Activated CD4-positive, alpha-beta memory T cell treated with anti-CD3 and anti-CD28 coated beads, Interleukin-2, amount 10 ng/mL, durations not matched to agents 7 days and 5 days (primary cell): ENCODE measurements around the gene PAX8. TPM values are rescaled to one million over a fixed set of nuclear protein-coding genes. Genes with fewer than 3 reads are reported as not detected.

Experiments
- CTCF ChIA-PET: fragments of 350-600 bp; sonication (Branson Sonifier 250); formaldehyde crosslinking; loops from one replicate; lab custom pipeline; 2021; ENCODE audit warnings: antibody characterized with exemption, inconsistent platforms; lab: Charles Lee
- POLR2A ChIA-PET: fragments of 350-600 bp; sonication (Branson Sonifier 250); formaldehyde crosslinking; loops from one replicate; lab custom pipeline; 2021; ENCODE audit warnings: antibody characterized with exemption; lab: Charles Lee
- DNase-seq: peaks from one replicate; pipeline ENCODE4 v3.0.0-alpha.2; 2020
- H3K27ac Mint-ChIP-seq: one replicate; pipeline ENCODE4 v1.8.0; 2021; ENCODE audit warnings: mild to moderate bottlenecking, mixed read lengths
- H3K27me3 Mint-ChIP-seq: one replicate; pipeline ENCODE4 v1.8.0; 2021; ENCODE audit warnings: mixed read lengths
- H3K36me3 Mint-ChIP-seq: one replicate; pipeline ENCODE4 v1.8.0; 2021; ENCODE audit warnings: low read depth, mixed read lengths
- H3K4me1 Mint-ChIP-seq: one replicate; pipeline ENCODE4 v1.8.0; 2021; ENCODE audit warnings: mixed read lengths
- H3K4me3 Mint-ChIP-seq: one replicate; pipeline ENCODE4 v1.8.0; 2021; ENCODE audit warnings: mild to moderate bottlenecking, mixed read lengths
- H3K9me3 Mint-ChIP-seq: one replicate; pipeline ENCODE4 v1.8.0; 2021; ENCODE audit warnings: mixed read lengths
- total RNA-seq, 2 experiments: library from RNA; stranded (reverse); gene quantifications; one replicate each; pipeline ENCODE4 v1.2.3, GENCODE V29; 2021

PAX8 gene
- total RNA-seq, 2 experiments from 2014 or later, result 1.7 TPM

DNA sequence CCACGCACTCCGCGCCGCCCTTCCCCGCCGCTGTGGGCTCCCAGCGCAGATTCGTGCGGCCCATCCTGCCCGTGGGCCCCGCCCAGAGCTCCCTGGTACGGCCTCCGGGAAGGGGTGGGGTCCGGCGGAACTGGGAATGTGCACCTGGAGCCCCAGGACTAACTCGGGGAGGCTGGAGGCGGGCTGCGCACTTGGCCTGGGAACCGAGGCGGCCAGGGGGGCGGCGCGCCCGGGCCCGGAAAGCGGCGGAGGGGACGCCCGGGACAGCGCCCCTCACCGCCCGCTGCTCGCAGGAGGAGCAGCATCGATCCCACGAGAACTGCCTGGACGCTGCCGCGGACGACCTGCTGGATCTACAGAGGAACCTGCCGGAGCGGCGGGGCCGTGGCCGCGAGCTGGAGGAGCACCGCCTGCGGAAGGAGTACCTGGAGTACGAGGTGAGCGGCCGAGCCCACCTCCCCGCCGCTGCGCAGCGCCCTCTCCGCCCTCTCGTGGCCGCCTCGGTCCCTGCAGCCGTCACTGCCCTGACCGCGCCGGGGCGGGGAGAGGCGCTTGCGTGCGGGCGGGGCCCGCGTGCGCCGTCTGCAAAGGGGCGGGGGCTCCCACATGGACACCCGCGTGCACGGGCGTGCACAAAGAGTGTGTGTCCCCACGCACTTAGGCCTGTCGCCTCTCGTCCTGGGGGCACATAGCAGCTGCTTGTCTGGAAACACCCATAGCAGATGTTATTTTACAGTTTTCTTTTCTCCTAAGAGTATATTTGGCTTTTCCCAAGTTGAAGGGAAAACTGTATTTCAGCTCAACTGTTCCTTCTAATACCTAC lies 79.7 kb downstream of the PAX8 start:
- Mint-ChIP-seq H3K4me1 (peaks cover 48% of the 10 kb centered on the region), H3K36me3 (peaks cover 84% of the 10 kb centered on the region), H3K27me3 (no peaks in the 10 kb centered on the region), H3K4me3 (no peak overlapping the region), H3K9me3 (no peaks in the 10 kb centered on the region), H3K27ac (no peak overlapping the region)
- peak; percentile 82 for DNase-seq
- ChIA-PET CTCF (interaction anchor here (0.6 to 5.0 kb wide), 24 partner anchors 9 to 191 kb away, joined by 3 to 95 read pairs (median 5); partner anchors contain the start of gene PSD4), POLR2A (interaction anchor here (0.7 to 5.7 kb wide), 6 partner anchors 18 to 119 kb away, joined by 3 to 50 read pairs (median 6); partner anchors contain the start of gene PSD4)

DNA sequence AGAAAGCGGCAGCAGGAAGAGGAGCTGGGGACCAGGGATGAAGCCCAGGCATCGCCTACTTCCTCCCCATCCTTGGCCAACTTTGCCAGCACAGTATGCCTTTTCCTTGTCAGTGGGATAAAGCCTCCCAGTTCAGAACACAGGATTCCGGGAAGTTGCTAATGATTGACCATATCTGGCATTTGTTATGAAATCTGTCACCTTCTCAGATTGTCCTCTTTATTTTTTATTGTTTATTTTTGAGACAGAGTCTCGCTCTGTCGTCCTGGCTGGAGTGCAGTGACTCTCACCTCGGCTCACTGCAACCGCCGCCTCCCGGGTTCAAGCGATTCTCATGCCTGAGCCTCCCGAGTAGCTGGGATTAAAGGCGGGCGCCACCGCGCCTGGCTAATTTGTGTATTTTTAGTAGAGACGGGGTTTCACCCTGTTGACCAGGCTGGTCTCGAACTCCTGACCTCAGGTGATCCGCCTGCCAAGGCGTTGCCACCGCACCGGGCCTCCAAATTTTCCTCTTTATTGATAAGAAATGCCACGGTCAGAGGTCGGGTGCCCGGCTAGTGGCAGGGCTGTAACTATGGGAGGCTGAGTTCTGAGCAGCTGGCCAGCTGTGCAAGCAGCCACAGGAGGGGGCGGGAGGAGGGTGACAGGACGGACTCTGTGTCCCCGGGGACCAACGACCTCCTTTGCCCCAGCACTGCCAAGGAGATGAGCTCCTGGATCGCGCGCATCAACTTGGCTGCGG lies 80.5 kb downstream of the PAX8 start:
- Mint-ChIP-seq H3K27me3 (no peaks in the 10 kb centered on the region), H3K36me3 (peaks cover 89% of the 10 kb centered on the region), H3K4me3 (no peak overlapping the region), H3K9me3 (no peaks in the 10 kb centered on the region), H3K4me1 (peaks cover 53% of the 10 kb centered on the region), H3K27ac (no peak overlapping the region)
- POLR2A ChIA-PET, result interaction anchor here (0.7 to 5.7 kb wide), 7 partner anchors 18 to 118 kb away, joined by 3 to 50 read pairs (median 5); partner anchors contain the start of gene PSD4
- no peak for DNase-seq
- CTCF ChIA-PET, result interaction anchor here (0.6 to 5.0 kb wide), 21 partner anchors 8 to 192 kb away, joined by 3 to 95 read pairs (median 5); partner anchors contain the start of gene PSD4

GRCh38 chr2:113197347-113198047 lies 81.2 kb downstream of the PAX8 start:
- POLR2A ChIA-PET, result interaction anchor here (0.9 to 5.7 kb wide), 6 partner anchors 17 to 59 kb away, joined by 3 to 50 read pairs (median 6); partner anchors contain the start of gene PSD4
- no peak overlapping the region for H3K4me3 Mint-ChIP-seq
- H3K36me3 Mint-ChIP-seq, result peaks cover 89% of the 10 kb centered on the region

DNA sequence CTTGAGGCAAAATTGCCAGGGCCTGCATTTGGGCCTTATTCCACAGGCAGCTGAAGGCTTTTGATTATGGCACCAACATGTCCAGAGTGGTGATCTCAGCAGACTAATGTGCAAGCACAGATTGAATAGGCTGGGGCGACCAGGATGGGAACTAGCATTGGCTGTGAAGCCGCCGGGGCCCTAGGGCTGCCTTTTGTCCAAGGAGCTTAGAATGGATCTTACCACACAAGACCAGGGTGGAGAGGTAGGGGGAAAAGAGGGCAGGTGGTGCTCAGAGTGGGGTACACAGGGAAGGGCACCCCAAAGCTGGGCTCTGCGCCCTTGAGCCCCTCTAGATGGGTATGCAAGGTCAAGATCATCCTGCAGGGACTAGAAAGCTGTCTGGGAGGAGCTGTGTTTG lies 81.9 kb downstream of the PAX8 start:
- POLR2A ChIA-PET, result interaction anchor here (0.9 to 5.7 kb wide), 4 partner anchors 14 to 59 kb away, joined by 3 to 50 read pairs (median 20); partner anchors contain the start of gene PSD4
- peaks cover 52% of the 10 kb centered on the region for H3K4me1 Mint-ChIP-seq

More at GRCh38 chr2:113197347-113198047, 81.2 kb downstream of the PAX8 start:
- H3K4me1 Mint-ChIP-seq, result peaks cover 52% of the 10 kb centered on the region
- no peak for DNase-seq
- H3K9me3 Mint-ChIP-seq, result no peaks in the 10 kb centered on the region
- CTCF ChIA-PET, result interaction anchor here (1.0 to 5.0 kb wide), 7 partner anchors 17 to 173 kb away, joined by 3 to 95 read pairs (median 6); partner anchors contain the start of gene PSD4
- peak overlapping the region; percentile 77 for H3K27ac Mint-ChIP-seq
- H3K27me3 Mint-ChIP-seq, result no peaks in the 10 kb centered on the region

DNA sequence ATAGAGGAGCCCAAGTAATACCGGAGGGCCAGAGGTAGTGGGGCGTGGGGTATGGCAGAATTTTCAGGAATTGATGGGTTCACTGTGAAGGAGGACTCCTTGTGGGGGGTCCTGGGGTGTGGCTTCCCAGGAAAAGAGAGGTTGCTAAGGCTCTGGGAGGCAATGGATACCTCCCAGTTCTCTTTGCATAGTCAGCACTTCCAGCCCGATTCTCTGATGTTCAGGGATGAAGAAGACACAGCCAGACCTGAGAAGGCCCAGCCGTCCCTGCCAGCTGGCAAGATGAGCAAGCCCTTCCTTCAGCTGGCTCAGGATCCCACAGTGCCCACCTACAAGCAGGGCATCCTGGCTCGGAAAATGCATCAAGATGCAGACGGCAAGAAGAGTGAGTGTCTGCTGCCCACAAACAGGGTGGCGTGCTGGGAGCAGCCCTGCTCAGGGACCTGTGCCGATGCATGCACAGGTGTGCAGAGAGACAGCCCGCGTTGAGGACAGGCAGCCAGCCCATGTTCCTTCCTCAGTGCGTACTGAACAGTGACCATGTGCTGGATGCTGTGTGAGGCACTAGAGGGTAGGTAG lies 82.7 kb downstream of the PAX8 start:
- peak overlapping the region; percentile 77 for H3K27ac Mint-ChIP-seq
- no peaks in the 10 kb centered on the region for H3K27me3 Mint-ChIP-seq
- CTCF ChIA-PET, result interaction anchor here (0.8 to 5.0 kb wide), 2 partner anchors 58 to 116 kb away, joined by 3 to 95 read pairs; no protein-coding TSS in a partner anchor
- H3K4me1 Mint-ChIP-seq, result peaks cover 52% of the 10 kb centered on the region
- H3K36me3 Mint-ChIP-seq, result peaks cover 88% of the 10 kb centered on the region
- no peak for DNase-seq
- no peaks in the 10 kb centered on the region for H3K9me3 Mint-ChIP-seq
- no peak overlapping the region for H3K4me3 Mint-ChIP-seq
- POLR2A ChIA-PET, result interaction anchor here (1.4 to 5.7 kb wide), 3 partner anchors 14 to 58 kb away, joined by 5 to 50 read pairs (median 34); partner anchors contain the start of gene PSD4

More for the DNA sequence above, 81.9 kb downstream of the PAX8 start:
- no peaks in the 10 kb centered on the region for H3K27me3 Mint-ChIP-seq
- no peak for DNase-seq
- H3K27ac Mint-ChIP-seq, result peak overlapping the region; percentile 77
- H3K4me3 Mint-ChIP-seq, result no peak overlapping the region
- CTCF ChIA-PET, result interaction anchor here (1.0 to 5.0 kb wide), 2 partner anchors 59 to 117 kb away, joined by 3 to 95 read pairs; no protein-coding TSS in a partner anchor
- H3K9me3 Mint-ChIP-seq, result no peaks in the 10 kb centered on the region
- peaks cover 90% of the 10 kb centered on the region for H3K36me3 Mint-ChIP-seq

- Mint-ChIP-seq H3K36me3 (peaks cover 90% of the 10 kb centered on the region), H3K4me1 (peaks cover 68% of the 10 kb centered on the region), H3K27me3 (no peaks in the 10 kb centered on the region), H3K4me3 (no peak overlapping the region), H3K9me3 (no peaks in the 10 kb centered on the region), H3K27ac (no peak overlapping the region)
- DNase-seq, result no peak
- CTCF ChIA-PET, result interaction anchor here (2.9 to 5.5 kb wide), 2 partner anchors 55 to 112 kb away, joined by 8 to 33 read pairs; no protein-coding TSS in a partner anchor
- POLR2A ChIA-PET, result interaction anchor here (1.0 kb wide), 1 partner anchor 9 kb away, joined by 5 read pairs; no protein-coding TSS in a partner anchor
Measured at GRCh38 chr2:113192459-113193100, 86.1 kb downstream of the PAX8 start.

- H3K36me3 Mint-ChIP-seq, result peaks cover 84% of the 10 kb centered on the region
- H3K9me3 Mint-ChIP-seq, result no peaks in the 10 kb centered on the region
- no peak overlapping the region for H3K27ac Mint-ChIP-seq
- H3K4me3 Mint-ChIP-seq, result no peak overlapping the region
- POLR2A ChIA-PET, result interaction anchor here (0.9 to 1.6 kb wide), 2 partner anchors 10 to 16 kb away, joined by 3 to 4 read pairs; no protein-coding TSS in a partner anchor
- CTCF ChIA-PET, result interaction anchor here (0.8 to 5.5 kb wide), 6 partner anchors 8 to 111 kb away, joined by 3 to 33 read pairs (median 4); no protein-coding TSS in a partner anchor
- H3K27me3 Mint-ChIP-seq, result no peaks in the 10 kb centered on the region
- peaks cover 64% of the 10 kb centered on the region for H3K4me1 Mint-ChIP-seq
- no peak for DNase-seq
Measured at GRCh38 chr2:113190871-113191270, 87.8 kb downstream of the PAX8 start.

GRCh38 chr2:113187771-113188170 lies 91.0 kb downstream of the PAX8 start:
- ChIA-PET CTCF (no interaction called here), POLR2A (no interaction called here)
- no peak for DNase-seq
- peaks cover 76% of the 10 kb centered on the region for H3K36me3 Mint-ChIP-seq
- peaks cover 61% of the 10 kb centered on the region for H3K4me1 Mint-ChIP-seq
- H3K4me3 Mint-ChIP-seq, result no peak overlapping the region
- H3K27ac Mint-ChIP-seq, result peak overlapping the region; percentile 41
- H3K27me3 Mint-ChIP-seq, result no peaks in the 10 kb centered on the region
- H3K9me3 Mint-ChIP-seq, result no peaks in the 10 kb centered on the region

DNA sequence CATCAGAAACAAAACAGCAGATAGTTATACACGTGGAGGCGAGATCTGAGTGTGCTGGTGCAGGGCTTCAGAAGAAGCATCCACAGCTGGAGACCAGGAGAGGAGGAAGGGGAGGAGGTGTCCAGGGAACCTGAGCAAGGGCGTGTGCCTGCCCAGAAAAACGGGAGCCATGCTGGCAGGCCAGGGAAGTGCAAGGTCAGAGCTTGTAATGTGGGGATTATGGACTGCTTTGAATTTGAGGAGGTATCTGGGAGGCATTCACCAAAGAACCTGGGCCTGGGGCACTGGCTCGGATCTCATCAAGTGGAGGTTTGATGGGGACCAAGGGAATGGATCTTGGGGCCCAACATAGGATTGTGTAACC lies 92.3 kb downstream of the PAX8 start:
- no peak for DNase-seq

GRCh38 chr2:113185664-113186432 lies 92.9 kb downstream of the PAX8 start:
- H3K4me3 Mint-ChIP-seq, result no peak overlapping the region

More for the DNA sequence above, 92.3 kb downstream of the PAX8 start:
- peak overlapping the region; percentile 0 for H3K27ac Mint-ChIP-seq
- POLR2A ChIA-PET, result interaction anchor here (0.6 kb wide), 1 partner anchor 49 kb away, joined by 3 read pairs; no protein-coding TSS in a partner anchor
- peaks cover 79% of the 10 kb centered on the region for H3K36me3 Mint-ChIP-seq
- no peaks in the 10 kb centered on the region for H3K27me3 Mint-ChIP-seq
- no peaks in the 10 kb centered on the region for H3K9me3 Mint-ChIP-seq
- H3K4me3 Mint-ChIP-seq, result no peak overlapping the region
- peaks cover 73% of the 10 kb centered on the region for H3K4me1 Mint-ChIP-seq
- CTCF ChIA-PET, result no interaction called here

More at GRCh38 chr2:113185664-113186432, 92.9 kb downstream of the PAX8 start:
- H3K9me3 Mint-ChIP-seq, result no peaks in the 10 kb centered on the region
- POLR2A ChIA-PET, result no interaction called here
- peaks cover 76% of the 10 kb centered on the region for H3K4me1 Mint-ChIP-seq
- H3K36me3 Mint-ChIP-seq, result peaks cover 80% of the 10 kb centered on the region
- H3K27me3 Mint-ChIP-seq, result no peaks in the 10 kb centered on the region
- H3K27ac Mint-ChIP-seq, result peak overlapping the region; percentile 0
- no peak for DNase-seq
- CTCF ChIA-PET, result no interaction called here
